DOHH2 (cell line): ENCODE measurements around the gene PCYOX1L.
A peak's percentile ranks its signal among the peaks of the same experiment; 100 is the strongest.

ENCODE experiments used
- CTCF ChIP-seq: fragments of 200-600 bp; sonication (generic); IDR thresholded peaks from one replicate; pipeline ENCODE4 v1.5.1; 2014; ENCODE audit warnings: antibody characterized with exemption, mild to moderate bottlenecking, low read depth, low read length; ENCODE audit not compliant: poor library complexity, severe bottlenecking
- EZH2phosphoT487 ChIP-seq: fragments of 200-600 bp; sonication (generic); IDR thresholded peaks from 2 replicates; pipeline ENCODE4 v1.6.1; 2017; ENCODE audit warnings: borderline replicate concordance, mild to moderate bottlenecking, antibody characterized with exemption, low read length, moderate library complexity, mixed read lengths

- TF ChIP-seq CTCF (peak; percentile 98), EZH2phosphoT487 (no peak)
Measured at GRCh38 chr5:149381986-149382338, 24.1 kb downstream of the PCYOX1L start.
